CD4-positive, alpha-beta T cell treated with Interleukin-15 for 4 hours (primary cell): ENCODE results near the gene GSTT2B.
"Not testable (repeated sequence)": the region's sequence is repeated elsewhere in the genome, so short reads cannot be mapped to it uniquely, and the experiment has no call there.

Source experiments
- DNase-seq: peaks from one replicate; pipeline ENCODE4 v3.0.0-alpha.2; 2020; ENCODE audit warnings: low spot score

GSTT2B gene

GRCh38 chr22:23984430-23984829 lies 23.4 kb upstream of the GSTT2B start:
- no peak for DNase-seq

DNA sequence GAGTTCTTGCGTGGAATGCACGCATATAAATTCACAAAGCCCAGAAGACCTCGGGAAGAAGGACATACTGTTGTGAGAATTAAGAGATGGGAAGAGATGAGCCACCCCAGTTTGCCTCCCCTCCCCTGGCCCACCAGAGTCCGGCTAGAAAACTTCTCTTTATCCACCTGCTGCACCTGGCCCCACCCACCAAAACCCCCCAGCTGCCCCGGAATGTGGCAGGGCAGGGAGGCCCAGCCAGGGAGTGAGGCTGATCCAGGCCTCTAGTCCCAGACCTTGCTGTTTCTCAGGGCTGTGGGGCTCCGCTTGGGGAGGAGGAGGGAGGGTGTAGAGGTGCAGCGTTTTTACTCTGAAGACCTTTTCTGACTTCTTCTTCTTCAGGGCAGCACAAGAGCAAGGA lies 19.6 kb upstream of the GSTT2B start:
- DNase-seq: not testable (repeated sequence)

- DNase-seq: not testable (repeated sequence)
Measured at GRCh38 chr22:23979557-23980240, 18.7 kb upstream of the GSTT2B start, which contains the start of gene GSTT2. Gene GSTT2 (plus strand): TSS chr22:23980134.

DNA sequence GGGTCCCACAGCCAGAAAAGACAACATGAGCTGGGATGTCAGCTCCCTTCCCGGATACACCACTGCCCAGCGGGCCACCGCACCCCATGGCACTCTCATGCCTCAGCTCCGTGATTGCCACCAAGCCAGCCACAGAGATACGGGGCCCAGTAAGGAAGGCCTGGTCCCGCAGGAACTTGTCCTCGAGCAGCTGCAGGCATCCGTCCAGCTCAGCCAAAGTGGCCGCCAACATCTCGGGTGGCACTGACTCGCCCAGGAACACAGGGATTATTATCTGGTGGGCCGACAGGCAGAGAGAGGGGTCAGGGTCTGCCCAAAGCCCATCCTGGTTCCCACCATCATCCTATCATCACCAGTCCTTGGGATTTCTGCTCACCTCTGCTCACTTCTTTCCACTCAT lies 16.3 kb upstream of the GSTT2B start:
- DNase-seq: not testable (repeated sequence)

DNA sequence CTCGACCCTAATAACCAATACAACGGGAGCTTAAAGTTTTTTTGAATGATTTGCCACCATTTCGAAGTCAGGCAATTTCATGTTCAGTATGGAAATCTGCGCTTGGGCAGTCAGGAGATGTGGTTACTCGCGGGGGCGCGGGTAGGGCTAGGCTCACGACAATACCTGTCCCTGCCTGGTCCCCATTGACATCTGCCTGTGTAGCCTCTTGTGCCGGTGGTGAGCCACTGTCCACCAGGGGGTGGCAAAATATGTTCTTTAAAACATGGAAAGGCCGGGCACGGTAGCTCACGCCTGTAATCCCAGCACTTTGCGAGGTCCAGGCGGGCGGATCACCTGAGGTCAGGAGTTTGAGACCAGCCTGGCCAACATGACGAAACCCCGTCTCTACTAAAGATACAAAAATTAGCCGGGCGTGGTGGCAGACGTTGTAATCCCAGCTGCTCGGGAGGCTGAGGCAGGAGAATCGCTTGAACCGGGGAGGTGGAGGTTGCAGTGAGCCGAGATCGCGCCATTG lies 13.9 kb upstream of the GSTT2B start:
- not testable (repeated sequence) for DNase-seq

GRCh38 chr22:23974345-23974744 lies 13.3 kb upstream of the GSTT2B start, which contains the start of gene DDT:
Gene DDT (minus strand): TSS chr22:23974441. CDS start chr22:23974414, 27 bp downstream.
- not testable (repeated sequence) for DNase-seq

DNA sequence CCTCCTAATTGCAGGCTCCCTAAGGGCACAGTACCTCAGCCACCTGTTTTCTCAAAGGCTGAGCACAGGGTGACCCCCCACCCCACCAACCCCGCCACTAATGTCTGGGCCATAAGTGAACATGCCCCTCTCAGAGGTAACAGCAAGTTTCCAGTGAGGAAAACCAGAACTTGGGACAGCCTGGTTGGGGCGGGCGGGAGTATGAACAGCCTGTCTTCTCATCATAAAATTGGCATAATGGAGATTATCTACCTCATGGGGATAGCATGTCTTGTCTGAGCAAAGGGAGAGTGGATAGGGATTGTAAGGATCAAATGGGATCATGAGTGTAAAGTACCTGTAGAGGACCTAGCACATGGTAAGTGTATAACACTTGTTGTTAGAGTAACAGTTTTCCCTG lies 10.9 kb upstream of the GSTT2B start:
- DNase-seq: not testable (repeated sequence)

DNA sequence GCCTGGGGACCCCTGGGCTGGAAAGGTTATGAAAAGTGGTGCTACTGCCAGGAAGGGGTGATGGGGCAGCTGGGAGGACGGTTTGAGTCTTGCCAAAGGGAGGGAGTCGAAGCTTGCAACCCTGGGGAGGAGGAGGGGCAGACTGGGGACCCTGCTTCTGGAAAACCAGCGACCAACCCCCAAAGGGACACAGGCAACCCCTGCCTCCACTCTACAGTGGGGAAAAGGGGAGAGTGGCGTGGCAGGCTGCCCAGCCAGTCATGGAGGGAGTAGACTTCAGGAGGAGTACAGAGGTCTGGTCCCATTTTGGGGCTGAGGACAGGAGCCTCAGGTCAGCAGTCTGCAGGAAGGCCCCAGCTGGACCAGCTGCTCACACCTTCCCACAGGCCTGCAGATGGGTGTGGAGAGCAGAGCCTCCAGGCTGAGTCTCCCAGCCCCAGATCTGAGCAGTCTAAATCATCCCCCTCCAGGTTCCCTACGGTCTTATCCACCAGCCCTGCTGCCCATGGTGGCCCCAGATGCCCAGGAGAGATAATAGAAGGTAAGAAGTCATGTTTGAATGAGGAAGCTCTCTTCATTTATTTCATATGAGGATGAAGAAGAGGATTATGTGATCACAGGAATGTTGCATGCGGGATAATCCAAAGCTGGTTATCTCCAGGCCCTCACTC lies 10.0 kb upstream of the GSTT2B start:
- no peak for DNase-seq

GRCh38 chr22:23970201-23970641 lies 9.2 kb upstream of the GSTT2B start:
- DNase-seq: no peak

DNA sequence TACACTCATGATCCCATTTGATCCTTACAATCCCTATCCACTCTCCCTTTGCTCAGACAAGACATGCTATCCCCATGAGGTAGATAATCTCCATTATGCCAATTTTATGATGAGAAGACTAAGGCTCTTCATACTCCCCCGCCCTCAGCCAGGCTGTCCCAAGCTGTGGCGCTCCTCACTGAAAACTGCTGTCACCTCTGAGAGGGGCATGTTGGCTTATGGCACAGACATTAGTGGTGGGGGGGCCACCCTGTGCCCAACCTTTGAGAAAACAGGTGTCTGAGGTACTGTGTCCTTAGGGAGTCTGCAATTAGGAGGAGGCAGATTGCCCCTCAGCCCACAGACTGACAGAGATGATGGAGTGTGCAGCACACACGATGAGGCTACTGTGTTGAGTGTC lies 8.1 kb upstream of the GSTT2B start:
- no peak for DNase-seq

DNA sequence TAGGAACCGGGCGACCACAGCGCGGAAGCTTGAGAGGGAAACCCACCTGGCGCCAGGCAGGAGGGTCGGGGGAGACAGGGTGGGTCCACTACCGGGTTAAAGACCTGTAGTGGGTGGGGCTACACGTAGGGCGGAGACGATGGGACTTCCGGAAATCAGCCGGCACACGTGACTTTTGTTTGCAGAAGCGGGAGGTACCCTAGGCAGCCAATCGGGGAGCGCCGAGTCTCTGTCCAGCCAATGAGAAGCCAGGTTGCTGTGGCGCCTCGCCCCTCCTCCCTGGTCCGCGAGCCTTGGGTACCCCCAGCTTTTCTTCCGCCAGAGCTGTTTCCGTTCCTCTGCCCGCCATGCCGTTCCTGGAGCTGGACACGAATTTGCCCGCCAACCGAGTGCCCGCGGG lies 5.6 kb upstream of the GSTT2B start, which contains the start of gene DDTL:
Gene DDTL, plus strand, starts transcription at position 321 of the 400 bp plus-strand sequence. Its CDS starts 27 bp downstream, at position 348.
- DNase-seq: not testable (repeated sequence)

DNA sequence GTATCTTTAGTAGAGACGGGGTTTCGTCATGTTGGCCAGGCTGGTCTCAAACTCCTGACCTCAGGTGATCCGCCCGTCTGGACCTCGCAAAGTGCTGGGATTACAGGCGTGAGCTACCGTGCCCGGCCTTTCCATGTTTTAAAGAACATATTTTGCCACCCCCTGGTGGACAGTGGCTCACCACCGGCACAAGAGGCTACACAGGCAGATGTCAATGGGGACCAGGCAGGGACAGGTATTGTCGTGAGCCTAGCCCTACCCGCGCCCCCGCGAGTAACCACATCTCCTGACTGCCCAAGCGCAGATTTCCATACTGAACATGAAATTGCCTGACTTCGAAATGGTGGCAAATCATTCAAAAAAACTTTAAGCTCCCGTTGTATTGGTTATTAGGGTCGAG lies 5.1 kb upstream of the GSTT2B start:
- not testable (repeated sequence) for DNase-seq

DNA sequence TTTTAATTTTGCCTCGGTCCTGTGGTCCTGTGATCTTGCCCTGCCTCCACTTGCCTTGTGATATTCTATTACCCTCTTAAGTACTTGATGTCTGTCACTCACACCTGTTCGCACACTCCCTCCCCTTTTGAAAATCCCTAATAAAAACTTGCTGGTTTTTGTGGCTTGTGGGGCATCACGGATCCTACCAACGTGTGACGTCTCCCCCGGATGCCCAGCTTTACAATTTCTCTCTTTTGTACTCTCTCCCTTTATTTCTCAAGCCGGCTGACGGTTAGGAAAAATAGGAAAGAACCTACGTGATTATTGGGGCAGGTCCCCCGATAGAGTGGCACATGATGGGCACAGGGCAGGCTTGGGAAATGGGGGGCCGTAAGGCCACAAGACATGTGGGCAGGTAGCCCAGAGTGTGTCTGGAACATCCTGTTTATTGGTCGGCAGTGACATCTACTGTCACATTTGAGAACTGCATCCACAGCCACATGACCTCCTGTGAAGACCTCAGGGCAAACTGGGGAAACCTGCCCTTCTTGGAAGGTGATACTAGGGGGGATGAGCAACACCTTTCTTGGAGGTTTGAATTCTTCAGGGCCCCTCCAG lies 4.6 kb downstream of the GSTT2B start:
- DNase-seq: peak; percentile 83

- DNase-seq: not testable (repeated sequence)
Measured at GRCh38 chr22:23955886-23956285, 5.1 kb downstream of the GSTT2B start.

DNA sequence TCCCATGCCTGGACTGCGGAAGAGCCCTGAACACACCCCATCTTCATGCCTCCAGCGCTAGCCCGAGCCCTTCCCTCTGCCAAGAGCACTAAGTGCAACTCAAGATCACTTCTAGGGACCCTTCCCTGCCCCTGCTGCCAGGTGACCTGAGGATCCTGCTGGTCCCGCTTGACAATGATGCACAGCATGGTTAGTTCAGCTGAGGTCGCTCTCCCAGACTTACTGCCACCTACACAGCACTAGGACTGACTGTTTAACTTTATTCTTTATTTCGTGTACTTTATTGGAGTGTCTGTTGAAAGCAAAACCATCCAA lies 6.0 kb downstream of the GSTT2B start:
- not testable (repeated sequence) for DNase-seq

DNA sequence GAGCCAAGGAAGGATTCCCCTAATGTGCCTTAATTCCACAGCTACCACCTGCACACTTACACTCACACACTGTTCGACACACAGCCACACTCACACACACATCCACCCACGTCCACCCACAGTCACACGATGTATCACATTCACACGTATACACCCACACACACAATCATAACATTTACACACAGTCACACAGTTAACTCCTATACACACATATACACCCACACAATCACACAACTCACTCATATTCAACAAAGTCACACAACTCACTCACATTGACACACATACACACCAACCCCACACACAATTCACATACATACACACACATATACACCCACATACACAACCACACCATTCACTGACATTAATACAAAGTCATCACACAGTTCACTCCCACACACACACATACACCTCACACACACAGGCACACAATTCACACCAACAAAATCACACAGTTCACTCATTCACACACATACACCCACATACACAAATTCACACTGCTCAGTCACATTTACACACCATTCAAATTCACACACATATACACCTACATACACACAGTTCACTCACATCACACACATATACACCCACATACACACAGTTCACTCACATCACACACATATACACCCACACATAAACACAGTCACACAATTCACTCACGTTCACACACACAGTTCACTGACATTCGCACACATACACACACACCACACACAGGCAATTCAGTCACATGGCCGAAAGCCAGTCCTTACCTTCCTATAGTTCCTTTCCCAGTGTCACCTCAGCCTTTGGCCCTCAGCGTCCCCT lies 6.6 kb downstream of the GSTT2B start:
- DNase-seq: not testable (repeated sequence)

DNA sequence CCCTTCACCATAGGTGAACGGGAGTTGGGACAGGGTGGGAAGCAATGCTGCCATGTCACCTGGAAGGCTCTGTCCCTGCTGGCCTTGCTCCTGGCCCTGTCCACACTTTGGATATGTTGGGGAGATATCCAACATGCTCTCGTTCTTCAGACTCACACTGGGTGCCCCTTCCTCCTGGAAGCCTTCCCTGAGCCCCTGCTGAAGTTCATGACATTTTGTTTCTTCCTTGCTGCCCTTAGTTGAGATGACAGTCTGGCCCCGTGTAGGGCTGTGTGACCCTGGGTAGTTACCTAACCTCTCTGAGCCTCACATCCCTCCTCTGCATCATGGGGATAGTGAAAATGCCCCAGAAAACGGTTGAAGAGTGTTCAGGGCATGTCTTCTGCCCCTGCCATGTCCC lies 7.5 kb downstream of the GSTT2B start:
- not testable (repeated sequence) for DNase-seq

DNA sequence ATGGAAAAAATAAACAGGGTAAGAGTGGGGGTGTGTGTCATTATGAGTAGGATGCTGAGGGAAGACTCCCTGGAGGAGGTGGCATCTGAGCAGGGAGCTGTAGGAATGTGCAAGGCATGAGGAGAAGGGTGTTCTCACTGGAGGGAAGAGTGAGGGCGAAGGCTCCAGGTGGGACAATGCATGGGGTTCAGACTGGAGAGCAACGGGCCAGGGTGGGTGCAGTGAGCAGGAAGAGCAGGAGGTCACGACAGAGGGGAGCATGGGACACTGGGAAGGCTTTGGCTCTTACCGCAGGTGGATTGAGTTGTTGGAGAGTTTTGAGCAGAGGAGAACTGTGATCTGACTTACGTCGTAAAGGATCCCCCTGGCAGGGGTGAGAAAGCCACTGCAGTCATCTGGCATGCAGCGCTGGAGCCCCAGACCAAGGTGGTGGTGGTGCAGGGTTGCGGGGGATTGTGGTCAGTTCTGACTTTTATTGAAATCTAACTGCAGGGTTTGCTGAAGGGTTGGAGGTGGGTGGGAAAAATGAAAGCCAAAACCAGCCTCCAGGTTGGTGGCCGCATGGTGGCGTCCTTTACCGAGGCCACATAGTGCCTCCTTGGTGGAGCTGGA lies 8.1 kb downstream of the GSTT2B start:
- not testable (repeated sequence) for DNase-seq

- not testable (repeated sequence) for DNase-seq
Measured at GRCh38 chr22:23951383-23951782, 9.6 kb downstream of the GSTT2B start.

DNA sequence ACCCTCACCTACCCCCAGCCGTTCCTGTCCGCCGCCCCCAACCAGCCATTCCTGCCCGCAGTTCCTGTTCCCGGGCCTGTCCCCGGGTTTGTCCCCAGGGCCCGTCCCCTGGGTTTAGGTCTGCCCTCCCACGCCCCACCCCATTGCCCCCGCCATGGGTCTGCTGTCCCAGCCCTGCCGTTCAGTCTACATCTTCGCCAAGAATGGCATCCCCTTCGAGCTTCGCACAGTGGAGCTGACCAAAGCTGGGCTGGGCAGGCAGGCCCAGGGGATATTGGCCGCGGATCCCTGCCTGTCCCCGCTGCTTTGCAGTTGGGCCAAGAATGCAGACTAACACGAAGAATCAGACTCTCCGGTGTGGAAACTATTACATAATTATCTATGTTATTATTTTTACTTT lies 11.2 kb downstream of the GSTT2B start:
- not testable (repeated sequence) for DNase-seq

GRCh38 chr22:23947391-23947790 lies 13.6 kb downstream of the GSTT2B start:
- DNase-seq: not testable (repeated sequence)
